Tibial nerve (tissue), 3 donors: ENCODE data around the gene CES1.
"Not testable (repeated sequence)": the region's sequence is repeated elsewhere in the genome, so short reads cannot be mapped to it uniquely, and the experiment has no call there.

Experiments
- POLR2A ChIP-seq, 2 donors: fragments of 450-650 bp; IDR thresholded peaks; one replicate each; pipeline ENCODE4 v1.6.1; 2017; ENCODE audit warnings: antibody characterized with exemption in 2 of 2, mild to moderate bottlenecking in 2 of 2, moderate library complexity in 2 of 2
- TF ChIP-seq, protein P1 (sequence below), 5 experiments: fragments of 200-600 bp in 3 of 5; fragments of 450-650 bp in 2 of 5; sonication (generic) in 3 of 5; IDR thresholded peaks; one replicate each; pipeline ENCODE4 v1.5.1; 2016 to 2019; ENCODE audit warnings: antibody characterized with exemption in 5 of 5, mild to moderate bottlenecking in 3 of 5, moderate library complexity in 2 of 5

DNA sequence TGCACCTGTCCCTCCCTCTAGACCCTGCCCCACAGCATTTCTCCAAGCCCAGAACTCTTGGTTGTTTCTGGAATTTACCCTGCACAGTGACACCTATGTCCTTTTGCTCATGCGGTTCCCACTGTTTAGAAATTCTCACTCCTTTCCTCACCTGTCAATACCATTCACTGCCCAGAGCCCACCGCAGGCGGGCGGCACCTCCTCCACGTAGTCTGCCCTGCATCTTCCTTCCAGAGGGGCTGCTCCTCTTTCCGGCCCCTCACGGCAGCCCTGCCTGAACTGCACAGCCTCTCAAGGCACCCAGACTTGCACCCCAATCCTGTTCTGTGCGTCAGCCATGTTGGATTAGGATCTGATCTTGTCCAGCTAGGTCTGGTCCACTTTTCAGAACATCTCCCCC lies 51.4 kb downstream of the CES1 start:
- TF ChIP-seq, protein P1, sequence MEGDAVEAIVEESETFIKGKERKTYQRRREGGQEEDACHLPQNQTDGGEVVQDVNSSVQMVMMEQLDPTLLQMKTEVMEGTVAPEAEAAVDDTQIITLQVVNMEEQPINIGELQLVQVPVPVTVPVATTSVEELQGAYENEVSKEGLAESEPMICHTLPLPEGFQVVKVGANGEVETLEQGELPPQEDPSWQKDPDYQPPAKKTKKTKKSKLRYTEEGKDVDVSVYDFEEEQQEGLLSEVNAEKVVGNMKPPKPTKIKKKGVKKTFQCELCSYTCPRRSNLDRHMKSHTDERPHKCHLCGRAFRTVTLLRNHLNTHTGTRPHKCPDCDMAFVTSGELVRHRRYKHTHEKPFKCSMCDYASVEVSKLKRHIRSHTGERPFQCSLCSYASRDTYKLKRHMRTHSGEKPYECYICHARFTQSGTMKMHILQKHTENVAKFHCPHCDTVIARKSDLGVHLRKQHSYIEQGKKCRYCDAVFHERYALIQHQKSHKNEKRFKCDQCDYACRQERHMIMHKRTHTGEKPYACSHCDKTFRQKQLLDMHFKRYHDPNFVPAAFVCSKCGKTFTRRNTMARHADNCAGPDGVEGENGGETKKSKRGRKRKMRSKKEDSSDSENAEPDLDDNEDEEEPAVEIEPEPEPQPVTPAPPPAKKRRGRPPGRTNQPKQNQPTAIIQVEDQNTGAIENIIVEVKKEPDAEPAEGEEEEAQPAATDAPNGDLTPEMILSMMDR (IDR thresholded peaks at IDR 0.05): not testable (repeated sequence)
- TF ChIP-seq POLR2A (IDR thresholded peaks at IDR 0.05): not testable (repeated sequence)
